BJ (cell line): ENCODE data around the gene HAUS5. TPM values are rescaled to one million over a fixed set of nuclear protein-coding genes. Genes with fewer than 3 reads are reported as not detected.

Source experiments
- CTCF ChIA-PET: fragments of 350-600 bp; formaldehyde crosslinking; extraction: SDS; loops from one replicate; lab custom pipeline; 2021; ENCODE audit warnings: antibody characterized with exemption, inconsistent platforms; lab: Yijun Ruan, JAX
- POLR2A ChIA-PET: fragments of 300-600 bp; sonication (Branson Sonifier 250); formaldehyde crosslinking; extraction: SDS; loops from one replicate; lab custom pipeline; 2021; ENCODE audit warnings: antibody characterized with exemption; lab: Charles Lee
- DNase-seq: peaks from one replicate; pipeline ENCODE4 v3.0.0-alpha.2; 2011; ENCODE audit warnings: low read depth
- H3K27me3 ChIP-seq: 2 replicates; pipeline ENCODE4 v1.6.0; 2011; ENCODE audit warnings: low read length; ENCODE audit not compliant: control insufficient read depth, insufficient read depth
- H3K36me3 ChIP-seq: 2 replicates; pipeline ENCODE4 v1.5.1; 2011; ENCODE audit warnings: low read length; ENCODE audit not compliant: control insufficient read depth, insufficient read depth
- H3K4me3 ChIP-seq: 2 replicates; pipeline ENCODE4 v1.5.1; 2011; ENCODE audit warnings: low read depth, mild to moderate bottlenecking, control low read depth, low read length
- polyA plus RNA-seq: library from polyadenylated mRNA; depleted of rRNA; stranded (reverse); fragments of >200 nt; gene quantifications from 2 replicates; pipeline ENCODE4 v1.2.3, GENCODE V29; 2011
- TF ChIP-seq, protein P1 (sequence below): IDR thresholded peaks from 2 replicates; pipeline ENCODE4 v1.5.1; 2011; ENCODE audit warnings: low read depth, mild to moderate bottlenecking, control low read depth, inconsistent platforms, low read length, moderate library complexity; ENCODE audit not compliant: insufficient read depth

Gene HAUS5
- polyA plus RNA-seq, 1 experiment = 3.9 TPM

DNA sequence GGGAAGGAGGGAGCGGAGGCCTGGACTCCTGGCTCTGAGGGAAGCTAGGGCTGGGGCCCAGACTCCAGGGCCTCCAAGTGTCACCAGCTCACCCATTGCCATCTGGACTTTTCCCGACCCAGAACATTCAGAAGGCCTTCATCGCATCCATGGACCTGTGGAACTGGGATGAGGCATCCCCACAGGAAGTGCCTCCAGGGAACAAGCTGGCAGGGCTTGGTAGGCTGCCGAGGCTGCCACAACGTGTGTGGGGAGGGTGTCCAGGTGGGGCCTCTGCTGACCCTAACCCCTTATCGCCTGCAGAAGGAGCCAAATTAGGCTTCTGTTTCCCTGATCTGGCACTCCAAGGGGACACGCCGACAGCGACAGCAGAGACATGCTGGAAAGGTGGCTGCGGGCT is 29.8 kb downstream of the HAUS5 start:
- no peak for DNase-seq
- H3K36me3 ChIP-seq = peaks cover 7% of the 10 kb centered on the region
- CTCF ChIA-PET = no interaction called here
- TF ChIP-seq, protein P1, sequence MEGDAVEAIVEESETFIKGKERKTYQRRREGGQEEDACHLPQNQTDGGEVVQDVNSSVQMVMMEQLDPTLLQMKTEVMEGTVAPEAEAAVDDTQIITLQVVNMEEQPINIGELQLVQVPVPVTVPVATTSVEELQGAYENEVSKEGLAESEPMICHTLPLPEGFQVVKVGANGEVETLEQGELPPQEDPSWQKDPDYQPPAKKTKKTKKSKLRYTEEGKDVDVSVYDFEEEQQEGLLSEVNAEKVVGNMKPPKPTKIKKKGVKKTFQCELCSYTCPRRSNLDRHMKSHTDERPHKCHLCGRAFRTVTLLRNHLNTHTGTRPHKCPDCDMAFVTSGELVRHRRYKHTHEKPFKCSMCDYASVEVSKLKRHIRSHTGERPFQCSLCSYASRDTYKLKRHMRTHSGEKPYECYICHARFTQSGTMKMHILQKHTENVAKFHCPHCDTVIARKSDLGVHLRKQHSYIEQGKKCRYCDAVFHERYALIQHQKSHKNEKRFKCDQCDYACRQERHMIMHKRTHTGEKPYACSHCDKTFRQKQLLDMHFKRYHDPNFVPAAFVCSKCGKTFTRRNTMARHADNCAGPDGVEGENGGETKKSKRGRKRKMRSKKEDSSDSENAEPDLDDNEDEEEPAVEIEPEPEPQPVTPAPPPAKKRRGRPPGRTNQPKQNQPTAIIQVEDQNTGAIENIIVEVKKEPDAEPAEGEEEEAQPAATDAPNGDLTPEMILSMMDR = no peak
- H3K27me3 ChIP-seq = no peaks in the 10 kb centered on the region
- no peak overlapping the region for H3K4me3 ChIP-seq
- POLR2A ChIA-PET = no interaction called here

DNA sequence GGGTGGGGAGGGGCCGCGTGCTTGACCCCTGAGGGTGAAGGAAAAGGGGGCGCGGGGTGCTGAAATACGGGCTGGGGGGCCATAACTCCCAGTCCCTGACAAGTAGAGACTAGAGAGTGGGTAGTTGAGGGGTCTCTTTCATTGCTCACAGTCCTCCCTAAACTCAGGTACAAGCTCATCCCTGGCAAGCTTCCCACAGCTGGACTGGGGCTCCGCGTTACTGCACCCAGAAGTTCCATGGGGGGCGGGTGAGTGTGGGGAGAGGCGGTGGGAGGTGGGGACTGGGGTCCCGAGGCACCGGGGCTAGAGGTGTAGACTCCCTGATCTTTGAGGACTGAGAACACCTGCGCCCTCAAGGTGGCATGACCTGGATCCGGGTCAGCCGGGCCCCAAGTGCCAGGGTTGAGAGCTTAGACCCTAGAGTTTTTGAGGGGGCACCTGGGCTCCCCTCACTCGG is 30.3 kb downstream of the HAUS5 start:
- ChIA-PET CTCF (no interaction called here), POLR2A (no interaction called here)
- TF ChIP-seq, protein P1 = no peak
- peaks cover 3% of the 10 kb centered on the region for H3K36me3 ChIP-seq
- no peak for DNase-seq
- peak overlapping the region; percentile 45 for H3K4me3 ChIP-seq
- no peaks in the 10 kb centered on the region for H3K27me3 ChIP-seq

DNA sequence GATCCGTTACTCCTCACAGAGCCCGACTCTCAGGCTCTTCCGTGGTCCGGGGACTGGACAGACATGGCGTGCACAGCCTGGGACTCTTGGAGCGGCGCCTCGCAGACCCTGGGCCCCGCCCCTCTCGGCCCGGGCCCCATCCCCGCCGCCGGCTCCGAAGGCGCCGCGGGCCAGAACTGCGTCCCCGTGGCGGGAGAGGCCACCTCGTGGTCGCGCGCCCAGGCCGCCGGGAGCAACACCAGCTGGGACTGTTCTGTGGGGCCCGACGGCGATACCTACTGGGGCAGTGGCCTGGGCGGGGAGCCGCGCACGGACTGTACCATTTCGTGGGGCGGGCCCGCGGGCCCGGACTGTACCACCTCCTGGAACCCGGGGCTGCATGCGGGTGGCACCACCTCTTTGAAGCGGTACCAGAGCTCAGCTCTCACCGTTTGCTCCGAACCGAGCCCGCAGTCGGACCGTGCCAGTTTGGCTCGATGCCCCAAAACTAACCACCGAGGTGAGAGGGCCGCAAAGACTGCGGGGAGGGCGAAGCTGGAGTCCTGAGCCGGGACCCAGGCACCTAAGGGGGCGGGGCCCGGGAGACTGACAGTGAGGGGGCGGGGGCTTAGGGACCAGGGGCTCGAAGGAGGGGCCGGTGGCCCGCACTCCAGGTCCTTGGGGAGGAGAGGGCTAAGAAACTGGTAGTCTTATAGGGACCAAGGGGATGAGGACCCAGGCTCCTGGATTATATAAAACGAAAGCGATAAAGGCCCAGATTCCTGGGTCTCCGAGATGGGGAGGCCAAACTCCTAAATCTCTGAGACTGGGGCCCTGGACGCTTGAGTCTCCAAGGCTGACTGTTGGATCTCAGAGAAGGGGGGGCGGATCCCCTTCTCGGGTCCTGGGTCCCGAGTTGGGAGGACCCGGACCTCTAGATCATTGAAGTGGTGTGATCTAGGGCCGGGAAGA is 31.0 kb downstream of the HAUS5 start:
- H3K36me3 ChIP-seq = no peaks in the 10 kb centered on the region
- TF ChIP-seq, protein P1 = no peak
- peak overlapping the region; percentile 45 for H3K4me3 ChIP-seq
- CTCF ChIA-PET = interaction anchor here (1.1 kb wide), 1 partner anchor 133 kb away, joined by 4 read pairs; no protein-coding TSS in a partner anchor
- no peaks in the 10 kb centered on the region for H3K27me3 ChIP-seq
- no peak for DNase-seq
- POLR2A ChIA-PET = interaction anchor here (0.6 kb wide), 1 partner anchor 65 kb away, joined by 3 read pairs; no protein-coding TSS in a partner anchor

DNA sequence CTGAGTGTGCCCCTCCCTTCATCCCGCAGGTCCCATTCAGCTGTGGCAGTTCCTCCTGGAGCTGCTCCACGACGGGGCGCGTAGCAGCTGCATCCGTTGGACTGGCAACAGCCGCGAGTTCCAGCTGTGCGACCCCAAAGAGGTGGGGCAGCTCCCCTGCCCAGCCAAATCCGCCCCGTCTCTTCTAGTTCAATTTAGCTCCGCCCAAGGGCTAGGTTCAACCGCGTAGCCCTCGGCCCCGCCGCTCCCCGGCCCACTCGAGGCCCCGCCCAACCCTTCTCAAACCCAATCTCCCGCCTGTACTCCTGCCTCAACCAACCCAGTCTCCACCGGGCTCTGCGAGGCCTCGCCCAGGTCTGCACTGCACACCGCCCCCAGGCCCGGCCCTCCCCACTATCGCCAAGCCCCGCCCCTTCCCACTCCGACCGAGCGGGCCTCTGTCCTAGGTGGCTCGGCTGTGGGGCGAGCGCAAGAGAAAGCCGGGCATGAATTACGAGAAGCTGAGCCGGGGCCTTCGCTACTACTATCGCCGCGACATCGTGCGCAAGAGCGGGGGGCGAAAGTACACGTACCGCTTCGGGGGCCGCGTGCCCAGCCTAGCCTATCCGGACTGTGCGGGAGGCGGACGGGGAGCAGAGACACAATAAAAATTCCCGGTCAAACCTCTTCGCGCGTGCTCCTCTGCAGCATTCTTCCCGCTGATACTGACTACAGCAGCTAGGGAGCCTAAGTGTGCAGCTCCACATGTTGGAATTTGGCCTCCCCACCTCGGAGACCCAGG is 31.9 kb downstream of the HAUS5 start:
- no peaks in the 10 kb centered on the region for H3K36me3 ChIP-seq
- ChIA-PET POLR2A (no interaction called here), CTCF (interaction anchor here (1.1 kb wide), 1 partner anchor 134 kb away, joined by 4 read pairs; no protein-coding TSS in a partner anchor)
- peak overlapping the region; percentile 45 for H3K4me3 ChIP-seq
- no peaks in the 10 kb centered on the region for H3K27me3 ChIP-seq
- TF ChIP-seq, protein P1 = no peak
- peak; percentile 47 for DNase-seq
